Epithelial cell of prostate (primary cell): ENCODE data around the gene ITGA8.
"Not testable (repeated sequence)": the region's sequence is repeated elsewhere in the genome, so short reads cannot be mapped to it uniquely, and the experiment has no call there.

Experiments used
- DNase-seq: peaks from one replicate; pipeline ENCODE4 v3.0.0-alpha.2; 2011; ENCODE audit warnings: low read depth, low spot score
- H3K27ac ChIP-seq: fragments of 450-650 bp; 2 replicates; pipeline ENCODE4 v1.5.1; 2017; ENCODE audit warnings: mild to moderate bottlenecking

ITGA8 gene

GRCh38 chr10:15719899-15720634 lies at the start of gene ITGA8:
Gene ITGA8, minus strand, starts transcription at chr10:15719922. Its CDS starts 151 bp downstream, at chr10:15719771.
- DNase-seq, result no peak
- H3K27ac ChIP-seq, result no peak within 1 kb of the TSS

GRCh38 chr10:15764892-15765454 lies 45.3 kb upstream of the ITGA8 start:
- DNase-seq, result no peak
- no peak overlapping the region for H3K27ac ChIP-seq

DNA sequence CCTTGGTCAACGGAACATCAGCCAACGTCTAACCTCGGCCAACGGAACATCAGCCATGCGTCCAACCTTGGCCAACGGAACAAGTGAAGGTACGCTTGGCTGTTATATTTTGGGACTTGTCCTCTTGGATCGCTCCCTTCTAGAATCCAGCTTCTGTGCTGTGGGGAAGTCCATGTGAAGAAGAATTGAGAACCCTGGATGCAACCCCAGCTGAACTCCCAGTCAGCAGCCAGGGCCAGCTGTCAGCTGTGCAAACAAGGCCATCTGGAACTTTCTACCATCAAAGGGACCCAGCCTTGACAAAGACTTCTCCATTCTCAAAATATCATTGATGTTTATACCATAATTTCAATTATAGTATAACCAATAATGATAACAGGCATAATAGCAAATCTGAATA lies 43.3 kb upstream of the ITGA8 start:
- no peak for DNase-seq
- H3K27ac ChIP-seq, result no peak overlapping the region

DNA sequence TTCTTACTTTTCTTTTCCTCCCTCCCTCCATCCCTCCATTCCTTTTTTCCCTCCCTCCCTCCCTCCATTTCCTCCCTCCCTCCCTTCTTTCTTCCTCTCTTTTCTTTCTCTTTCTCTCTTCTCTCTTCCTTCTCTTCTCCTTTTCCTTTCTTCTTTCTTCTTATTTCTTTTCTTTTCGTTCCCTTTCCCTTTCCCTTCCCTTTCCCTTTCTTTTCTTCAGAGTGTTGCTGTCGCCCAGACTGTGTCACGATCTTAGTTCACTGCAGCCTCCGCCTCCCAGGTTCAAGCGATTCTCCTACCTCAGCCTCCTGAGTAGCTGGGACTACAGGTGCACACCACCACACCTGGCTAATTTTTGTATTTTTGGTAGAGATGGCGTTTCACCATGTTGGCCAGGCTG lies 42.5 kb upstream of the ITGA8 start:
- DNase-seq, H3K27ac ChIP-seq: not testable (repeated sequence)

DNA sequence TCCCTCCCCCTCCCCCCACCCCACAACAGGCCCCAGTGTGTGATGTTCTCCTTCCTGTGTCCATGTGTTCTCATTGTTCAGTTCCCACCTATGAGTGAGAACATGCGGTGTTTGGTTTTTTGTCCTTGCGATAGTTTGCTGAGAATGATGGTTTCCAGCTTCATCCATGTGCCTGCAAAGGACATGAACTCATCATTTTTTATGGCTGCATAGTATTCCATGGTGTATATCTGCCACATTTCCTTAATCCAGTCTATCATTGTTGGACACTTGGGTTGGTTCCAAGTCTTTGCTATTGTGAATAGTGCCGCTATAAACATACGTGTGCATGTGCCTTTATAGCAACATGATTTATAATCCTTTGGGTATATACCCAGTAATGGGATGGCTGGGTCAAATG lies 41.5 kb upstream of the ITGA8 start:
- not testable (repeated sequence) for H3K27ac ChIP-seq, DNase-seq

GRCh38 chr10:15760681-15761080 lies 41.0 kb upstream of the ITGA8 start:
- no peak overlapping the region for H3K27ac ChIP-seq
- no peak for DNase-seq

- no peak for DNase-seq
These were observed 39.5 kb upstream of the ITGA8 start for GRCh38 chr10:15759265-15759664.

GRCh38 chr10:15758618-15759017 lies 38.9 kb upstream of the ITGA8 start:
- DNase-seq, result no peak
- no peak overlapping the region for H3K27ac ChIP-seq

More at GRCh38 chr10:15759265-15759664, 39.5 kb upstream of the ITGA8 start:
- no peak overlapping the region for H3K27ac ChIP-seq

- DNase-seq, result no peak
These were observed 35.2 kb upstream of the ITGA8 start for GRCh38 chr10:15754937-15755336.

GRCh38 chr10:15751046-15751445 lies 31.3 kb upstream of the ITGA8 start:
- DNase-seq, result no peak
- H3K27ac ChIP-seq, result no peak overlapping the region

More at GRCh38 chr10:15754937-15755336, 35.2 kb upstream of the ITGA8 start:
- no peak overlapping the region for H3K27ac ChIP-seq

DNA sequence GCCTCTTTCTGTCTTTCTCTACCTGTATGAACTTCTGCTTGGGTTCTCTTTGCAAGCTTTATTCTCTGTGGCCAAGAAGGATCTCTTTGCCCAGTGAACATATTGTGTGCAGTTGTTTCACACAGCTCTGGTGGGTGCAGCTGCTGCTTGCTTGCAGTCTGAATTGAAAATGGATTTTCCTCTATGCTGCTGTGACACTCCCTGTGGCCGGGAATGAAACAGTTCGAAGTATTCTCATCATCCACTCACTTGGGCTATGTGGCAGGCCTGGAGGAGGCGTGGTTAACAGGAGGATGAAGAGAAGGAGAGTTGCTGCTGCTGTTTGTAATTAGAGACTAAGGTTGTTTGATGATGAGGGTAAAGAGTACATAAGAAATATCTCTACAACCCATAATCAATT lies 28.4 kb upstream of the ITGA8 start:
- DNase-seq, result no peak
- H3K27ac ChIP-seq, result no peak overlapping the region

- DNase-seq, result no peak
These were observed 27.9 kb upstream of the ITGA8 start for GRCh38 chr10:15747632-15748031.

GRCh38 chr10:15745751-15746150 lies 26.0 kb upstream of the ITGA8 start:
- H3K27ac ChIP-seq, result no peak overlapping the region
- no peak for DNase-seq

More at GRCh38 chr10:15747632-15748031, 27.9 kb upstream of the ITGA8 start:
- no peak overlapping the region for H3K27ac ChIP-seq

DNA sequence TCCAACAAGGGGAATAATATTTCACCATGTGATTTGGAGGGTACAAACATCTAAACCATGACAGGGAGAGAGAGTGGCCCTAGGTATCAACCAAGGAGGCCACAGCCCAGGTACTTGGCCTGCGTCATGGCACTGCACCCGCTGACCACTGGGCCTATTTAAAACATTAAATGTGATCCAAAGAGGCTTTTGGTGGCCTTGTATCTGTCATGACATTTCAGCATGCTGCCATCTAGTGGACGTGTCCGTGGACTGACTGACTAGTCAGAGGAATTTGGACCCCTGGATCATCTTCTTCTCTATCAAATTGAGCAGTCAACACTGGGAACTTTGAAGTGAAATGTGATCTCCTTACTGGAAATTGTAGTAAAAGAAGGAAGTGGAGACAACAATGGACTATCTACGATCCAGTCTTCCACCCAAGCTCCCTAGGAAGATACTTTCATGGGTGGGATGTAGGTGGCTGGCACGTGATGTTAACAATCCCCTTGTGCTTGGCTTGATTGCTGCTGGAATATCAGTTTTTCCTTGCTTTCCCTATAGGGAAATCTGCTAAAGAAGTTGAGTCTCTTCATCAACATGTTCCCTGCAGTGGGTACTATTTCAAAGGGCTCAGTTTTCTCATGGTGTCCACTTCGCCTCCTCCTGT lies 24.6 kb upstream of the ITGA8 start:
- no peak overlapping the region for H3K27ac ChIP-seq
- DNase-seq, result no peak

DNA sequence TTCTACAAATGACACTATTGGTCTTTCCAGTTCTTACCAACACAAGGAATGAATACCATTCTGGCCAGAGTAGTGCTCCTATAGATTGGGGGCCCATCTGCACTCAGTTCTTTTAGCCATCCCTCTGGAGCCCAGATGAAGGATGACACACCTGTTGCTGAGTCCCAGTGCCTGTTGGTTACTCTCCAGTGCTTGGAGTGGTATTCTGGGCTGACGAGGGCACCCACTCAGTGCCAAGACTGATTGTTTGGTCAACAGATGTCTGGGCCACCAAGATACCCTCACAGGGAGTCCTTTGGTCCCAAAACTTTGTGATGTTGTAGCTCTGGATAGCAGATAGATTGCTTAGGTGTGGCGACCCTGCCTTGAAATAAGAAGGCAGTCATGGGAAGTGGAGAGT lies 23.7 kb upstream of the ITGA8 start:
- no peak for DNase-seq
- no peak overlapping the region for H3K27ac ChIP-seq

GRCh38 chr10:15742836-15743235 lies 23.1 kb upstream of the ITGA8 start:
- DNase-seq, result no peak
- H3K27ac ChIP-seq, result no peak overlapping the region

DNA sequence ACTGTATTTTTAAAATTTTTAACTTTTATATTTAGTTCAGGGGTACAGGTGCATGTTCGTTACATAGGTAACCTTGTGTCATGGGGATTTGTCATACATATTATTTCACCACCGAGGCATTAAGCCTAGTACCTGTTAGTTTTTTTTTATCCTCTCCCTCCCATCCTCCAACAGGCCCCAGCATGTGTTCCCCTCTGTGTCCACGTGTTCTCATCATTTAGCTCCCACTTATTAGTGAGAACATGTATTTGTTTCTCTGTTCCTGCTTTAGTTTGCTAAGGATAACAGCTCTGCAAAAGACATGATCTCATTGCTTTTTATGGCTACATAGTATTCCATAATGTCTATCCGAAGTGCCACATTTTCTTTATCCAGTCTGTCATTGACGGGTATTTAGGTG lies 22.4 kb upstream of the ITGA8 start:
- no peak overlapping the region for H3K27ac ChIP-seq
- DNase-seq, result no peak

DNA sequence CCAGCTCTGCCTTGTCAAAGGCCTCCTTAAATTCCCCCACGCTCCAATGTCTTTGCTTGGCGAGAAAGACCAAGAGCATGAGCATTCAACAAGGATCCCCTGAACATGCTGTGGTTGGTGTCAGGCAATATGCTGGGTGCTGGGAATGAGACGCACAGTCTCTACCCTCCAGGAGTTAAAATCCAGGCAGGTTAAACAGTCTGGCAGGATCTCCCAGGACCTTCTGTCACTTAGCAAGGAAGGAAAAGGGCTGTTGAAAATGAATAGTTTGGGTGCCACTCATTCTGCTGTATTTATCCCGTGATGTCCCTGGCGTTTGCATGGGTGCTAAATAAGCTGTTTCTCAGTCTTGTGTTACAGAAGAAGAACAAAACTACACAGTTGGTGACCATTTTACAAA lies 21.9 kb upstream of the ITGA8 start:
- DNase-seq, result no peak
- no peak overlapping the region for H3K27ac ChIP-seq

- no peak overlapping the region for H3K27ac ChIP-seq
- no peak for DNase-seq
These were observed 20.5 kb upstream of the ITGA8 start for GRCh38 chr10:15740261-15740660.

DNA sequence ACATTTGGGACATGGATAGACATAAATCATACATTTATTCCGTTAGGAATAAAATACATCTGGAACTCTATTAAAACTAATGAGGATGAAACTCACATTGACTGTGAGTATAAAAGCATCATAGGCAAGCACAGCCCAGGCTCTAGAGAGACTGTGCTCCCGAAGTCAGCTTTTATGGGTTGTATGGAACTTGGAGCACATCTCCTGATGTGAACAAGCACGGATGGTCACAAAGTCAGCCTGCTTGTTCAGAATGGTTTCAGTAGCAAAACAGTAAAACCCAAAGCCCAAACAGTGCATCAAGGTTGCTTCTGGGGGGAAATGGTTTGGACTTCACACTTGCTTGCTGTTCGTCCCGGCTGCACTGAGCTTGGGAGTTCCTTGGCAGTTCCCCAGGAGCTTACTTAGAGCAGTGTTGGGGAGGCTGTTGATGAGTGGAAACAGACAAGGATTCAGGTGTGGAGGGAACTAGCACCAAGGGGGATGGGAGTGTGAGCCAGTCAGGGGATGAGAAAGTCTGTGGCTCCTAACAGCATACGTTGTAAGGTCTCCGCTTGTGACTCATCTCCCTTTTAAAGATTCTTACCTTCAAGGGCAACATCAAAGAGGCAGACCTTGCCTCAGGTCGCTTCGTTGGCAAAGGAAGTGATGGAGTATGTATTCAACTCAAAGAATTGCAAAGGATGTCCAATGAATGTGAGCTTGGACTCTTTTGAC lies 19.7 kb upstream of the ITGA8 start:
- no peak overlapping the region for H3K27ac ChIP-seq
- no peak for DNase-seq
